Stimulated activated CD4-positive, alpha-beta T cell treated with anti-CD3 and anti-CD28 coated beads, Interleukin-1b, Interleukin-23, amount 100 ng/mL, for 24 hours (primary cell): Measurements from ENCODE around the gene TUBA3C.
"Not testable (repeated sequence)": the region's sequence is repeated elsewhere in the genome, so short reads cannot be mapped to it uniquely, and the experiment has no call there.

Experiments used
- DNase-seq, 4 experiments: peaks; one replicate each; pipeline ENCODE4 v3.0.0-alpha.2; 2020; ENCODE audit warnings: low read depth in 4 of 4, low spot score in 1 of 4

Gene TUBA3C

DNA sequence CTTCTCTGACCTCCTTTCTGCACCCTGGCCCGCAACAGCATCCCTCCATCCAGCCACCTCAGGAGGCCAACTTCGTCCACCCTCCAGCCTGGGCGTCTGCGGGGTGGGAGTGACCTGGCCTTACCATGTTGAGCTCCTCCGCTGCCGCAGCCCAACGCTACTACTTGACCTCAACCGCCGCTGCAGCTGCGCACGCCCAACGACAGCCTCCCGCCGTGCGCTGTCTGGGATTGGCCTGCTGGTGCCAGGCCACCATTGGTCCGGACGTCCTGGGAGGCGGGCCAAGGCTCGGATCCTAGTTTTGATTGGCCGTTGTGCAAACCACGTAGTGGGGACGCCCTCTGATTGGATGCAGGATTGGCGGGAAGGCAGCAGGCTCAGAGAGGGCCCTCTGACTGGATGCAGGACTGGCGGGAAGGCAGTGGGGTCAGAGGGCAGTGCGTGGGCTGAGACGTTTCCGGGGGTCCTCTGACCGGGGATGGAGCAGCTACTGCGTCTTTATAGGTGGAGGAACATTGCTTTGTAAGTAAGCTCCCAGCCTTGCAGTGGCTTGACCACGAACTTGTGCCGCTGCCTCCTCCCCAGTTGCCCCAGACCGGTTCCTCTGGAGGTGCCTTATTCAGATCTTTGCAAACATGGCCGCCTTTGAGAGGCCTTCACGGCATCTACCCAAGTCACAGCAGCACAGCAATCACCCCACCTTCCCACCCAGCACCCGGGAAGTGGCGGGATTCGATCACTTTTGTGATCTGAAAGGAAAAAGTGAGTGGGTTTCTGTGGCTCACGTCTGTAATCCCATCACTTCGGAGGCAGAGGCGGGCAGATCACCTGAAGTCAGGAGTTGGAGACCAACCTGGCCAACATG lies at the start of gene TUBA3C:
Gene TUBA3C, minus strand, starts transcription at position 204 of the 865 bp plus-strand sequence. Its CDS starts 77 bp downstream, at position 127.
- no peak for DNase-seq

- DNase-seq: not testable (repeated sequence)
These were observed 25.8 kb upstream of the TUBA3C start for GRCh38 chr13:19207413-19207812.

- not testable (repeated sequence) for DNase-seq
These were observed 11.0 kb upstream of the TUBA3C start for GRCh38 chr13:19192622-19193021.

GRCh38 chr13:19189911-19190310 lies 8.3 kb upstream of the TUBA3C start:
- not testable (repeated sequence) for DNase-seq

DNA sequence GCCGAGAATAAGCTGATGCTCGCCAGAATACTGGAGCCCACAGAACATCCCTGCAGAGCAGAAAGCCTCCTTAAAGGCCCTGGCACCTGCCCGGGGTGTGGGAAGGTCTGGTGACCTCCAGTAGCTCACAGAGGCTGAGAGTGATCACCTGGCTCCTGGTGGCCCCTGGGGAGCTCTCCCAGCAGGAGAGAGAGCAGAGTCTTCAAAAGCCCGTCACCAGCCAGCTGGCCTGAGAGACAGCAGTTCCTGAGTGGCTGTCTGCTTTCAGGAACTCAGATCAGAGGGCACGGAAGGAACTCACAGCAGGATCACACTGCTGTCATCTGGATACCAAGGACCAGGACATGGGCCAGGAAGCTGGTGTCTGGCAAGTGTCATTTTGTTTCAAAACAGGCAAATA lies 7.7 kb upstream of the TUBA3C start:
- DNase-seq: not testable (repeated sequence)

DNA sequence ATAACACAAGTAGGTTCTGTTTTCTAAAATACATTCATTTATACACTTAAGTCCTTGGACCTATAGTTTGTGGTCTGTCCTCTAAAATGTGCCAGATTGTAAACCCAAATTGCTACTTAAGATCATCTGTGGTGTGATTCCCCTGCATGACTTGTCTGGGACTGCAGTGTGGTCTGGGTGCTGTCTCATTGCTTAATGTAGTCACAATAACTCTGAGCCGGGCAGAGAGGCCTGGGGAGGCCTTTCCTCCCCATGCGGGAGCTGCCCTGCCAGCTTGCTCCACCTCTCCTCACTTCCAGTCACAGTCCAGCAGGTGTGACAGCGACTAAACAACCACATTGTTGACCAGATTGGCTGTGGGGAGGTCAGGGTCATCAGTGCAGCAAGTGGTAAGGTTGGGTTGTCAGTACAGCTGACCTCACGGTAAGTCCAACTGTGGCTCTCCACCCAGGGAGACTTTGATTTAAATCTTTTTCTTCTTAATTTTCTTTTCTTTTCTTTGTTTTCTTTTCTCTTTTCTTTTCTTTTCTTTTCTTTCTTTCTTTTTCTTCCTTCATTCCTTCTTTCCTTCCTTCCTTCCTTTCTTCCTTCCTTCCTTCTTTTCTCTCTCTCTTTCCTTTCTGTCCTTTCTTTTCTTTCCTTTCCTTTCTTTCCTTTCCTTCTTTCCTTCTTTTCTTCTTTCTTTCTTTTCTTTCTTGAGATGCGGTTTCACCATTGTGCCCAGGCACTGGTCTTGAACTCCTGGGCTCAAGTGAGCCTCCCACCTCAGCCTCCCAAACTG lies 4.4 kb upstream of the TUBA3C start:
- no peak for DNase-seq

DNA sequence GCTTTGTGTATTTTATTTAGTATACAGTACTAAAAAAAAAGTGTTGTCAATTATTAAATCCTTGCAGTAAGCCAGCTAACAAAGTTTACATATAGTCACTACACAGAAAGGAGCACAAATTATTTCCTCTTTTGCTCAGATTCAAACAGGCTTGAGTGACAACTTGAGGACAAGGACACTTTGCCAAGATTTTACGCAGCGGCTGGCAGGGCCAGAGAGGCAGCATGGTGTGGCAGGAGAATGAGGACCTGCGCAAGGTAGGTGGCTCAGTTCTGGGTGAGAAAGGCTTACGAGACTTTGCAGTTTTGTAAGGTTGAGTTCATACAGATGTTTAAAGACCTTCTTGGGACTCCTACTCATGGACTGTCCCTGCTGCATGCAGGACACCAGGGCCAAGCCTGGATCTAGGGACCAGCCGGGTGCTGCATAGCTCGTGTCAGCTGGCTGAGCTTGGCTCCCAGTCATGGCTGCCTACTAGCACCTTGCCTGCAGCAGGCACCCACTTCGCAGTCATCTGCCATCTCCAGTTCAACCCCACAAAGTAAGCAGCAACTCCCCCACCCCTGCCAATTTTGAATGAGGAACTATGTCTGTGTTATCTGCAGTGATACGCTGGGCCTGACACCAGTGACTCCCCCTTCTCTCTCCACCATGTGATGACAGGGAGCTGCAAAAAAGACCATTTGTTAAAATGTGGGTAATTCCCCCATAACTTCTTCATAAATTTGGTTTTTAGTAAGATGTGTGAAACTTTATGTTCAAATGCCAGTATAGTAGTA lies 3.7 kb upstream of the TUBA3C start:
- DNase-seq: no peak

DNA sequence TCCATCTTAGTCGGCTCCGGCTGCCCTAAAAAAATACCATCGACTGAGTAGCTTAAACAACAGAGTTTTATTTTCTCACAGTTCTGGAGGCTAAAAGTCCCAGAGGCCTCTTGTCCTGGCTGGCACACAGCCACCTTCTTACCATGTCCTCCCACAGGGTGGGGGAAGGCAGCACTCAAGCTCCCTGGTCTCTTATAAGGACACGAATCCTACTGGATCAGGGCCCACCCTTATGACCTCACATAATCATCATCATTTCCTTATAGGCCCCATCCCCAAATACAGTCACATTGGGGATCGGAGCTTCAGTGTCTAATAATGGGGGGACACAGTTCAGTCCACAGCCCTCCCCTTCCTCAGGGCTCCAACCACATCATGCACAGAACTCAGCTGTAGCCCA lies 2.6 kb upstream of the TUBA3C start:
- no peak for DNase-seq

DNA sequence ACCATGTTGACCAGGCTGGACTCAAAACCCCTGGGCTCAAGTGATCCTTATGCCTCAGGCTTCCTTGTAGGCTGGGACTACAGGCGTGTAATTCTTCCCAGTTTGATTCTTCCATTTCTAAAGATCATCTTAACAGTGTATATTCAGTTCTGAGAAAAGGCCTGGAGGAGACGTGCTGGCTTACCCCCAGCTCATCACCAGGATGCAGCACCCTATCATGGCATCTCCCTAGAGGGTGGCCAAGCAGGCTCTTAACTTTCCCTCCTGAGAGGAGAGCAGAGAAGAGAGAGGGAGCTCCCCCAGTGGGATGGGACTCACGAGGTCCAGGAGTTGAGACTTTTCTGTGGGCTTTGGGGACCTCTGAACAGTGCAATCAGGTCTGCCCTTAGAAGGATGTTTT lies 2.1 kb upstream of the TUBA3C start:
- DNase-seq: no peak

DNA sequence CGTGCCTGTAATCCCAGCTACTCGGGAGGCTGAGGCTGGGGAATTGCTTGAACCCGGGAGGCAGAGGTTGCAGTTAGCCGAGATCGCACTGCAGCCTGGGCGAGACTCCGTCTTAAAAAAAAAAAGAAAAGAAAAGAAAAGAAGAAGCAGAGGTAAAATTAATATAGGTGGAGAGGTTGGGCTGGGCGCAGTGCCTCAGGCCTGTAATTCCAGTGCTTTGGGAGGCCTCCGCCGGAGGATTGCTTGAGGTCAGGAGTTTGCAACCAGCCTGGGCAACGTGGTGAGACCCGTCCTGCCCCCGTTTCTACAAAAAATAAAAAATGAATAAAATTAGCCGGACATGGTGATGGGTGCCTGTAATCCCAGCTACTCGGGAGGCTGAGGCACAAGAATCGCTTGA lies 912 bp upstream of the TUBA3C start:
- DNase-seq: no peak

GRCh38 chr13:19181021-19181620 lies 503 bp downstream of the TUBA3C start:
- DNase-seq: no peak

DNA sequence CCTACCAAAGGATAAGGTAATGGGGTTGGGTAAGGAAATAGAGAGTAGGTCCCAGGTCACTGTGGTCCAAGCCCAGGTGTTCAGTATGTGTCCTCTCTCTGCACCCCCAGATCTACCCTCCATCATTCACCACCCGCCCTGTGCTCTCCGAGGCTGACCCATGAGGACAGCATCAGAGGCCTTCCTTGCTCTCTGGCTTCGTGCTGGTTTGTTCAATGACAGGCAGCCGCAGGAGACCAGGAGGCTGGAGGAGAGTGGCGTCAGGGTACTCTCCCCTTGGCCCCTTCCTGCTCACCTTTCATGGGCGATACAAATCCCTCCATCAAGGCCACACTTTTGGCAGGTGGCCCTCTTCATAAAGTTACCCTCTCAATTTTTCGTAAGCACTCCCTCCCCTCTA lies 1.7 kb downstream of the TUBA3C start:
- no peak for DNase-seq

DNA sequence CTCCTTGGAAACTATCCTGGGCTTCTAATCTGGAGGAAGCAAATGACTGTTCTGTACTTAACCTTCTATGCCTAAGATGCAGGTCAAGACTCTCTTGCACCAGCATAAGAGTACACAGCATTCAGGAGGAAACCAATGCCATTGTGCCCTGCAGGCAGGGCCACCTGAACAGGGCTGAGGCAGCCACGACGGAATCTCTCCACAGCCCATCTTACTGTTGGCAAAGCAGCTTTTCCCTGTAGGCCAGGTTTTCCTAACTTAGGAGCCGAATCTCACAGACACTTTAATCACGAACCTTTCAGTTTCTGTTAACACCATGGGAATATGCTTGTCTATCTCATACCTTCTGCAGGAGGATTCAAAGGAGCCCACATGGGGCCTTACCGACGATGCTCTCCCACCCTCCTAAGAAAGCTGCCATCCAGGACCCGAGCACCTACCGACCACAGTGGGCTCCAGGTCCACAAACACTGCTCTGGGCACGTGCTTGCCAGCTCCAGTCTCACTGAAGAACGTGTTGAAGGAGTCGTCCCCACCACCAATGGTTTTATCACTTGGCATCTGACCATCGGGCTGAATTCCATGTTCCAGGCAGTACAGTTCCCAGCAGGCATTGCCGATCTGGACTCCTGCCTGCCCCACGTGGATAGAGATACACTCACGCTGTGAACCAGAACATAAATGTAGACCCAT lies 2.6 kb downstream of the TUBA3C start:
- DNase-seq: no peak

DNA sequence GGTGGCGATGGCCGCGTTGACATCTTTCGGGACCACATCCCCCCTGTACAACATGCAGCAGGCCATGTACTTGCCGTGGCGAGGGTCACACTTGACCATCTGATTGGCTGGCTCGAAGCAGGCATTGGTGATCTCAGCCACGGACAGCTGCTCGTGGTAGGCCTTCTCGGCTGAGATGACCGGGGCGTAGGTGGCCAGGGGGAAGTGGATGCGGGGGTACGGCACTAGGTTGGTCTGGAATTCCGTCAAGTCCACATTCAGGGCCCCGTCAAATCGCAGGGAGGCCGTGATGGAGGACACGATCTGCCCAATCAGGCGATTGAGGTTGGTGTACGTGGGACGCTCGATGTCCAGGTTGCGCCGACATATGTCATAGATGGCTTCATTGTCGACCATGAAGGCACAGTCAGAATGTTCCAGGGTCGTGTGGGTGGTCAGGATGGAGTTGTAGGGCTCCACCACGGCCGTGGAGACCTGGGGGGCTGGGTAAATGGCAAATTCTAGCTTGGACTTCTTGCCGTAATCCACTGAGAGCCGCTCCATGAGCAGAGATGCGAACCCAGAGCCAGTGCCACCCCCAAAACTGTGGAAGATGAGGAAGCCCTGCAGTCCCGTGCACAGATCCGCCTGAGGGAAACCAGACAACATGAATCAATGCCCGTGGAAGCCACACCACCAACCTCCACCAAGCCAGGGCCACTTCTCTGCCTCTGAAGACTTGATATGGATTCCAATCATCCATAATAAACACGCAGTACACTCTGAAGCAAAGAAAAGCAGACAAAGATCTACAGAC lies 4.4 kb downstream of the TUBA3C start:
- DNase-seq: not testable (repeated sequence)

GRCh38 chr13:19173752-19174151 lies 7.9 kb downstream of the TUBA3C start:
- DNase-seq: no peak

DNA sequence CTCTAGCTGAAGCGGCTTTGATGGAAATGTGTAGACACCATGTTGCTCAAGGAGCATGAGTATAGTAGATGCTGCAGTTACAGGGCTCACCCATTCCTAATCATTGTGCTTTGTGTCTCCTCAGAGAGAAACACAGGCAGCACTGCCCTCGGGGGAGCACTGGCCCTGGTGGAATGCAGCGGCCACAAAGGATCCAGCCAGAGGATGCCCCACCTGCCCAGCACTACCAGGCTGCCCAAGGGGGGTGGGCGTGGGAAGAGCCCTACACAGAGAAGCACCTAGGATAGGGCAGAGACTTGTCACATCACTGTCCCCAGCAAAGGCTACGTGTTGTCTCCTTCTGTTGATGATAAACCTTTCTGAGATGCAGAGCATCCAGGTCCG lies 9.0 kb downstream of the TUBA3C start:
- no peak for DNase-seq

DNA sequence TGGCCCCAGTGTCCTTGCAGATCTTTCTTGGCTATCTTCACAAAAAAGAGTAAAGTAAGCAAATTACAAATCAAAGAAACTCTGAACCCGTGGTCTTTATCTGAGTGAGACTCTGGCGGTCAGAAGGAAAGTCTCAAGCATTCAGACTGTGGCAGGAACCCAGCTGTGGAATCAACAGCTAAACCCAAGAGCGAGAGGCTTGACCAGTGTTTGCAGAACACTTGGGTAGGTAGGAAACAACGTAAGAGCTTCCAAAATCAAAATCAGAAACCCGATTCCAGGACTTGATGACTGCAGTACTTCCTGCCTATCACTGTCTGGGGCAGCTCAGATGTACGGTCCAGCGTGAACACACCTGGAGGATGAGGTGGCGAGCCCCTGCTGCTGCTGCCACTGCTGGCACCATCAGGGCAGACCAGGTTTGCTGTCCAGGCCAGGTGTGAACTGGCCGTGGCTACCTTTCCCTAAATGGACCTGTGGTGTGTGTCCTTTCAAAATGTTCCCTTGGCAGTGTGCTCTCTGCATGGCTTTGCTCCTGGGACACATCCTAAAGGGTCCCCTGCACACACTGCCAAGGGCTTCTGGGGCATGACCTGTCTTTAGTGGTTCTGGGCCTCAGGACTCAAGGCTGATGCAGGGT lies 9.5 kb downstream of the TUBA3C start:
- no peak for DNase-seq

DNA sequence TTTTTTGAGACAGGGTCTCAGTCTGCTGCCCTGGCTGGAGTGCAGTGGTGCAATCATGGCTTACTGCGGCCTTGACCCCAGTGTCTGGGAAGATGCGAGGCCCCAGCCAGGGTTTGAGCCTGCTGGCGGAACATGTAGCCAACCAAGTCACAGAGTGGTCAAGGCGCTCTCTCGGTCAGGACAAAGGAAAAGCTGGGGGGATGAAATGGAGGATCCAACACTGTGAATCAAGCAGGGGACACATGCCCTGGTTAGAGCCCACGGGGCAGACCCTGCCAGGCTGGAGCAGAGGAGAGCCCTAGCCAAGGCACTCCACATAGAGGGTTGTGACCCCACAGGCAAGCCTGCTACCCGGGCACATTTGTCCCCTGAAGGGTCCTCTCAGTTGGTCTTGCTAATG lies 10.1 kb downstream of the TUBA3C start:
- DNase-seq: no peak

GRCh38 chr13:19169991-19170390 lies 11.6 kb downstream of the TUBA3C start:
- no peak for DNase-seq
